T-helper 17 cell (primary cell): ENCODE measurements around the gene ANKFY1. TPM values are rescaled to one million over a fixed set of nuclear protein-coding genes. Genes with fewer than 3 reads are reported as not detected.
A peak's percentile ranks its signal among the peaks of the same experiment; 100 is the strongest.

Experiments used
- ATAC-seq: fragments of 150-1000 bp; cut with Tn5 transposase; 2 replicates; pipeline ENCODE4 v1.10.0; 2021; ENCODE audit warnings: mild to moderate bottlenecking, moderate library complexity
- DNase-seq, 3 donors: peaks; one replicate each; pipeline versions ENCODE4 v3.0.0 to v3.0.0-alpha.2; 2020 to 2021
- H3K9me3 ChIP-seq: one replicate; pipeline ENCODE4 v1.7.0; 2013; ENCODE audit warnings: low read length, mild to moderate bottlenecking; ENCODE audit not compliant: control insufficient read depth, poor library complexity, severe bottlenecking
- H3K27ac Mint-ChIP-seq: one replicate; pipeline ENCODE4 v1.8.0; 2022; ENCODE audit warnings: mild to moderate bottlenecking, moderate library complexity, mixed read lengths
- H3K27me3 Mint-ChIP-seq: one replicate; pipeline ENCODE4 v1.8.0; 2022; ENCODE audit warnings: mixed read lengths
- H3K36me3 Mint-ChIP-seq: one replicate; pipeline ENCODE4 v1.8.0; 2022; ENCODE audit warnings: low read depth, mixed read lengths
- H3K4me1 Mint-ChIP-seq: one replicate; pipeline ENCODE4 v1.8.0; 2022; ENCODE audit warnings: mild to moderate bottlenecking, mixed read lengths
- H3K4me3 Mint-ChIP-seq: one replicate; pipeline ENCODE4 v1.8.0; 2022; ENCODE audit warnings: mild to moderate bottlenecking, moderate library complexity, mixed read lengths
- total RNA-seq, 4 donors: library from RNA in 2 of 4; stranded (reverse) in 2 of 4; gene quantifications; one replicate each; pipeline ENCODE4 v1.2.3 and lab custom pipeline; 2022 to 2026

Gene ANKFY1
- total RNA-seq, 2 donors from 2014 or later, result 51.2 to 54.0 TPM

DNA sequence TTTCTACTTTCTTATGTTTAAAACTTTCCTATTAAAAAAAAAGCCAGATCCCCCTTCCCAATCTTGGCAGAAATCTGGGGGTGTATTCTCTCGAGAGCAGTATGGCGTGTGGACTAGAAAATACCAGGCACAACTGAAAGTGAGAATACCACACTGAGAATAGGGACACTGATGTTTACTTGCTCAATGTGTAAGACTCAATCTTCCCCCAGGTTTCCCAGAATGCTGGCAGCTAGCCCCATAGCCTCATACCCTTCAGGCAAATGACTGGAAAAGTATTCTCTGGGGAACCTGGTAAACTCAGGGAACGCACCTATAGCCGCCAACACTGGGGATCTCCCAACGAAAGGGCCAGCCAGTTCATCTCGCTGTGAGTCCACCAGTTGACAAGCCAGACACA lies 136.2 kb downstream of the ANKFY1 start:
- H3K9me3 ChIP-seq, result no peaks in the 10 kb centered on the region
- Mint-ChIP-seq H3K36me3 (peaks cover 12% of the 10 kb centered on the region), H3K4me3 (no peak overlapping the region), H3K4me1 (peaks cover 45% of the 10 kb centered on the region), H3K27ac (peak overlapping the region; percentile 47), H3K27me3 (no peaks in the 10 kb centered on the region)
- DNase-seq (no peak), ATAC-seq (no peak)

DNA sequence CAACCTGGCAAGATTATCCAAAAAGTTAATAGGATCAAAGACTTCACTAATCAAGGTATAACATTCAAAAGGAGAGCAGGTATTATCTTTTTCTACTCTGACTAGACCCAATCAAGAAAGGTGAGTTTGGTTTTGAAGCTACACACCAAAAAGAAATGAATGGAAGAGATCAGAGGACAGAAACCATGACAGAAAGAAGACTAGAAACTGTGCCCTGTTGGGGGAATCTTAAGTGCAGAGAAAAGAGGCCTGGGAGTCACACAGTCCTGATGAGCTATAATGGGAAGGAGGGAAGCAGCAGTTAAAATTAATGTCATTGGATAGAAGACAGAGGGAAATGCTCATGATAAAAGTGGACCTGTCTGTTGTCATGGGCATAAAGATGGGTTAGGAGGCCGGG lies 138.2 kb downstream of the ANKFY1 start:
- H3K27ac Mint-ChIP-seq, result peak overlapping the region; percentile 91

DNA sequence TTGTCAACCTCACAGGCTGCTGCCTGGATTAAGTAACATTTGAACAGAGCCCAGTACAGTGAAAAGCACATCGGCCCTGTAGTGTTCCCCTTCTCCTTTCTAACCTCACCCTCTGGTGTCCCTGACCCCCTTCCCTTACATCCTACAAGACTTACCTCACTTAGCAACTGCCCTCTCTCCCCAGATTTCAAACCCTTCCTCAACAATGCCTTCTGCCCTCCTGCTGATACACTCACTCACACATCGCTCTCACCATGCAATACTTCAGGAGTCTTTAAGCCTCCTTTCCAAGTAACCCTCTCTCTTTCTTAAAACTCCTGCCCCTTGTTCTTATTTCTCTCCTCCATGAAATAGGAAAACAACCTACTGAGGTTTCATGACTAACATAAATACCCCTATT lies 138.8 kb downstream of the ANKFY1 start:
- H3K27me3 Mint-ChIP-seq, result no peaks in the 10 kb centered on the region
- ATAC-seq, result no peak
- peaks cover 10% of the 10 kb centered on the region for H3K36me3 Mint-ChIP-seq
- peaks cover 31% of the 10 kb centered on the region for H3K4me1 Mint-ChIP-seq
- no peaks in the 10 kb centered on the region for H3K9me3 ChIP-seq
- H3K4me3 Mint-ChIP-seq, result no peak overlapping the region
- DNase-seq, result no peak
- H3K27ac Mint-ChIP-seq, result peak overlapping the region; percentile 91

More for the DNA sequence above, 138.2 kb downstream of the ANKFY1 start:
- no peaks in the 10 kb centered on the region for H3K9me3 ChIP-seq
- Mint-ChIP-seq H3K4me1 (peaks cover 33% of the 10 kb centered on the region), H3K27me3 (no peaks in the 10 kb centered on the region), H3K4me3 (peak overlapping the region; percentile 39), H3K36me3 (peaks cover 12% of the 10 kb centered on the region)
- no peak for DNase-seq
- ATAC-seq, result no peak

DNA sequence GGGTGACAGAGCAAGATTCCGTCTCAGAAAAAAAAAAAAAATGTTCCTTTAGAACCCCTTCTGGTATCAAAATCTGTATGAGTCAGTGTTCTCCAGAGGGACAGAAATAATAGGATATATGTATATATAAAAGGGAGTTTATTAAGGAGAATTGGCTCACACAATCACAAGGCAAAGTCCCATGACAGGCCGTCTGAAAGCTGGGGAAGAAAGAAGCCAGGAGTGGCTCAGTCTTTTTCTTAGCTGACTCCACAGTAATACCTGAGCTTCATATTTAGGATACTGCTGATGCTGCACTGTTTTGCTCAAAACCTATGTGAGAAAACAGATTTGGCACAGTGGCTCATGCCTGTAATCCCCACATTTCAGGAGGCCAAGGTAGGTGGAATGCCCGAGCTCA lies 143.4 kb downstream of the ANKFY1 start:
- H3K9me3 ChIP-seq, result no peaks in the 10 kb centered on the region
- no peak for ATAC-seq
- H3K27ac Mint-ChIP-seq, result no peak overlapping the region
- no peak overlapping the region for H3K4me3 Mint-ChIP-seq
- H3K36me3 Mint-ChIP-seq, result peaks cover 8% of the 10 kb centered on the region
- DNase-seq, result no peak
- H3K4me1 Mint-ChIP-seq, result peaks cover 18% of the 10 kb centered on the region
- H3K27me3 Mint-ChIP-seq, result no peaks in the 10 kb centered on the region

DNA sequence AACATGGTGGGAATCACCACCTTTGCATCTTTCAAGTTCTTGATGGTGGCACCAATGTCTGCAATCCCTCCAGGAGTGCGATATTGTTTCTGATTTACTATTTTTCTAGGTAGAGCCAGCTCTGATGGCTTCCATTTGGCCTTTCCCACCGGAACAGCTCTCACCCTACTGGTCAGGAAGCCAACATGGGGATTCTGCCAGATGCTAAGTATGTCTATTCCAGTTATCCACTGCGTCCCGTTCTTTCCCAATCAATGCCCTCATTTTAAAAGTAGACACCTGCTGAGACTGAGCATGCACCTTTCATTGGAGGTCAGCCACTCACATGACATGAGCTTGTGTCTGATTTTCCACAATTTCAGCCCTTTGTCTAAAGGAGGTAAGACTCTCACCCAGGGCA lies 144.5 kb downstream of the ANKFY1 start:
- H3K36me3 Mint-ChIP-seq, result peaks cover 6% of the 10 kb centered on the region
- no peaks in the 10 kb centered on the region for H3K27me3 Mint-ChIP-seq
- ATAC-seq (no peak), DNase-seq (no peak)
- no peak overlapping the region for H3K27ac Mint-ChIP-seq
- H3K4me3 Mint-ChIP-seq, result no peak overlapping the region
- peaks cover 10% of the 10 kb centered on the region for H3K4me1 Mint-ChIP-seq
- H3K9me3 ChIP-seq, result no peaks in the 10 kb centered on the region

DNA sequence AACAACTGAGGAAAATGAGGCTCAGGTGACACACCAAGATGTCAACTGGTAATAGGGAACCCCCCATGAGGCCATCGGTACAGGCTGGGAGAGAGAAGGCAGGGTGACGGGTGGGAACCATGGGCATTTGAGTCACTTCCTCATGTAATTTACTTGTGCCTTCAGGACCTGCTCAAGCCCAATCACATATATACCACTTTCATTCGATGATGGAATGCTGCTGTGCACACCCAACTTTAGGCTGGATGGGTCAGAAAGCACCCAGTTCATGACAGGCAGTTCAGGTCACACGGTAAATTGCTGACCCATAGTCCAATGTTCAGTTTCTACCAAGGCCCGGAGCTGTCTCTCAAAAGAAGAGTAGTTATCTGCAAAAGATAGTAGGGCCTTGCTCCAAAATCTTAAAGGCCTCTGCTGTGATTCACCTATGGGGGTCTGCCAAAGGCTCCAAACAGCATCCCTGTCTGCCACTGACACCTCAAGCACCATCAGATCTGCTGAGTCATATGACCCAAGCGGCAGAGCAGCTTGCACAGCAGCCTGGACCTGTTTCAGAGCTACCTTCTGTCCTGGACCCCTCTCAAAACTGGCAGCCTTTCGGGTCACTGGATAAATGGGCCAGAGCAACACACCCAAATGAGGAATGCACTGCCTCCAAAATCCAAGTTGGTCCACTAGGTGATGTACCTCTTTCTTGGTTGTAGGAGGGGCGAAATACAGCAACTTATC lies 145.6 kb downstream of the ANKFY1 start:
- H3K36me3 Mint-ChIP-seq, result peaks cover 2% of the 10 kb centered on the region

DNA sequence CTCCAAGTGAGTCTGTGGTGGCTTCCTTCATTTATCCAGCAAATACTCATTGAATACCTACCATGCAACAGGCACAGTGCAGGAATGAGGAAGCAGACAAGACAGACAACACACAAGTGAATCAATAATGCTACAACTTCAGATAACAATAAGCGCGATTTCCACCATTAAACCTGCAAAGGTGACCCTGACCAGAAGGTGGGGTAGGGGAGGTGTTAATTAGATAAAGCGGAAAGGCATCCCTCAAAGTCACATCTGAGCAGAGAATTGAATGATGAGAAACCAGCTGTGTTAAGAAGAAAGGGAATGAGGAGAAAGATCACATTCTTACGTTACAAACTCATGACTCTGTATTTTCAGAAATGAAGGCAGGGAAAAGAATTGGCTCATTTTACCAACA lies 147.3 kb downstream of the ANKFY1 start:
- DNase-seq (no peak), ATAC-seq (no peak)
- H3K27ac Mint-ChIP-seq, result no peak overlapping the region
- H3K9me3 ChIP-seq, result no peaks in the 10 kb centered on the region
- peaks cover 5% of the 10 kb centered on the region for H3K36me3 Mint-ChIP-seq
- H3K27me3 Mint-ChIP-seq, result no peaks in the 10 kb centered on the region
- peaks cover 8% of the 10 kb centered on the region for H3K4me1 Mint-ChIP-seq
- H3K4me3 Mint-ChIP-seq, result no peak overlapping the region

More for the DNA sequence above, 145.6 kb downstream of the ANKFY1 start:
- H3K9me3 ChIP-seq, result no peaks in the 10 kb centered on the region
- peak overlapping the region; percentile 34 for H3K27ac Mint-ChIP-seq
- ATAC-seq (no peak), DNase-seq (no peak)
- peaks cover 8% of the 10 kb centered on the region for H3K4me1 Mint-ChIP-seq
- no peaks in the 10 kb centered on the region for H3K27me3 Mint-ChIP-seq
- H3K4me3 Mint-ChIP-seq, result no peak overlapping the region

Other genes starting within 250 kb of the ANKFY1 start
- 100 to 1,000 TPM; 117 to 123 TPM for gene ZZEF1, start 120.9 kb downstream of the ANKFY1 start, total RNA-seq
- gene CYB5D2, start 120.8 kb downstream of the ANKFY1 start, total RNA-seq, result 1 to 10 TPM; 7.8 to 8.2 TPM
- 10 to 100 TPM; 64.6 to 72.7 TPM for gene UBE2G1, start 102.7 kb upstream of the ANKFY1 start, total RNA-seq
- gene SPNS3, start 170.0 kb upstream of the ANKFY1 start, total RNA-seq, result 1 to 10 TPM; 1.8 to 1.9 TPM
- gene SPNS2, start 234.9 kb upstream of the ANKFY1 start, total RNA-seq, result under 1 TPM; 0.22 to 0.73 TPM